HepG2 (cell line): Measurements from ENCODE around the gene F7. TPM values are rescaled to one million over a fixed set of nuclear protein-coding genes. Genes with fewer than 3 reads are reported as not detected.

Experiments used
- ATAC-seq: fragments of 200-7000 bp; cut with Tn5 transposase; 3 replicates; pipeline ENCODE4 v1.9.1; 2020; ENCODE audit warnings: mild to moderate bottlenecking, moderate library complexity
- BruUV-seq: library from RNA; stranded (reverse); fragments of 400-500 nt; replicated peaks from 2 replicates; lab custom pipeline; 2021; lab: Mats Ljungman, UMichigan
- CTCF ChIA-PET: fragments of 300-600 bp; formaldehyde crosslinking; extraction: SDS; loops from one replicate; lab custom pipeline; 2021; ENCODE audit warnings: low total read pairs, inconsistent platforms, low intra/inter-chr PET ratio; lab: Yijun Ruan, JAX
- POLR2A ChIA-PET: fragments of 350-600 bp; sonication (Branson Sonifier 250); formaldehyde crosslinking; loops from one replicate; lab custom pipeline; 2020; ENCODE audit warnings: antibody characterized with exemption, inconsistent platforms; lab: Yijun Ruan, JAX
- DNase-seq: peaks from one replicate; pipeline ENCODE4 v3.0.0-alpha.2; 2015; ENCODE audit warnings: low spot score
- FAIRE-seq: peaks from 3 replicates; lab custom pipeline; 2011; peaks lifted over from hg19 to GRCh38; lab: Jason Lieb, UNC
- H2AFZ ChIP-seq: one replicate; pipeline ENCODE4 v1.6.1; 2011; ENCODE audit warnings: low read length, inconsistent platforms
- H3K27ac ChIP-seq: fragments of 300-600 bp; 3 replicates; pipeline ENCODE4 v1.8.0; 2011; ENCODE audit warnings: mixed run types, mild to moderate bottlenecking, mixed read lengths, low read length, inconsistent platforms; ENCODE audit not compliant: insufficient read depth; ENCODE audit errors: extremely low read length
- H3K27me3 ChIP-seq, 2 experiments: fragments of 200-600 bp in 1 of 2; 2 replicates in 1 of 2; 3 replicates in 1 of 2; pipeline versions ENCODE4 v1.6.0 to v1.8.0; 2011; ENCODE audit warnings: low read length in 2 of 2, mild to moderate bottlenecking in 2 of 2, moderate library complexity in 2 of 2, inconsistent platforms in 1 of 2; ENCODE audit not compliant: insufficient read depth in 2 of 2, control insufficient read depth in 1 of 2
- H3K36me3 ChIP-seq, 2 experiments: fragments of 200-600 bp in 1 of 2; replicated peaks in 1 of 2; 2 replicates in 1 of 2; 3 replicates in 1 of 2; pipeline versions ENCODE4 v1.5.1 to v1.8.0; 2011; ENCODE audit warnings: low read length in 2 of 2, inconsistent platforms in 1 of 2; ENCODE audit not compliant: insufficient read depth in 2 of 2, control insufficient read depth in 1 of 2
- H3K4me1 ChIP-seq: 2 replicates; pipeline ENCODE4 v1.5.1; 2012; ENCODE audit warnings: low read length, inconsistent platforms; ENCODE audit not compliant: insufficient read depth
- H3K4me2 ChIP-seq: 2 replicates; pipeline ENCODE4 v1.6.0; 2011; ENCODE audit warnings: low read depth, low read length, inconsistent platforms
- H3K4me3 ChIP-seq, 3 experiments: fragments of 200-600 bp in 1 of 3; sonication (generic), shearing (Covaris generic) in 1 of 3; replicated peaks in 1 of 3; 2 replicates each; pipeline ENCODE4 v1.5.1; 2011 to 2016; ENCODE audit warnings: low read length in 3 of 3, inconsistent platforms in 2 of 3, low read depth in 2 of 3, mild to moderate bottlenecking in 2 of 3, control low read depth in 1 of 3, mixed read lengths in 1 of 3; ENCODE audit not compliant: insufficient read depth in 1 of 3
- H3K79me2 ChIP-seq: one replicate; pipeline ENCODE4 v1.6.1; 2011; ENCODE audit warnings: low read length, inconsistent platforms; ENCODE audit not compliant: insufficient read depth
- H3K9ac ChIP-seq: 2 replicates; pipeline ENCODE4 v1.6.0; 2011; ENCODE audit warnings: mild to moderate bottlenecking, low read depth, low read length, inconsistent platforms; ENCODE audit not compliant: insufficient read depth
- H3K9me3 ChIP-seq: 2 replicates; pipeline ENCODE4 v1.5.1; 2012; ENCODE audit warnings: mild to moderate bottlenecking, low read length
- H4K20me1 ChIP-seq: 2 replicates; pipeline ENCODE4 v1.6.0; 2011; ENCODE audit warnings: inconsistent platforms, mild to moderate bottlenecking, low read length, moderate library complexity; ENCODE audit not compliant: insufficient read depth
- CREBL2 ChIP-seq: sonication (generic); formaldehyde crosslinking; IDR thresholded peaks from 2 replicates; pipeline ENCODE4 v1.8.1; 2023; ENCODE audit warnings: missing genetic modification reagents, mild to moderate bottlenecking, borderline replicate concordance
- HHEX ChIP-seq: IDR thresholded peaks from 2 replicates; pipeline ENCODE4 v1.6.1; 2016; ENCODE audit warnings: control low read depth
- HNRNPL ChIP-seq: fragments of 200-400 bp; formaldehyde crosslinking; IDR thresholded peaks from 2 replicates; pipeline ENCODE4 v1.6.1; 2017; ENCODE audit warnings: mild to moderate bottlenecking, low read depth, low read length
- LRRFIP1 ChIP-seq: sonication (generic); formaldehyde crosslinking; conservative IDR thresholded peaks from 2 replicates; pipeline ENCODE4 v1.4.0; 2020; ENCODE audit warnings: missing genetic modification reagents
- MNT ChIP-seq: fragments of 450-650 bp; IDR thresholded peaks from 2 replicates; pipeline ENCODE4 v1.6.1; 2016
- PHF8 ChIP-seq: sonication (generic); formaldehyde crosslinking; IDR thresholded peaks from 2 replicates; pipeline ENCODE4 v1.5.0; 2020; ENCODE audit warnings: missing genetic modification reagents
- ZFP41 ChIP-seq: sonication (generic); formaldehyde crosslinking; IDR thresholded peaks from 2 replicates; pipeline ENCODE4 v1.4.0; 2020; ENCODE audit warnings: mild to moderate bottlenecking, missing genetic modification reagents, borderline replicate concordance
- ZNF20 ChIP-seq: sonication (generic); formaldehyde crosslinking; IDR thresholded peaks from 2 replicates; pipeline ENCODE4 v1.4.0; 2020; ENCODE audit warnings: mild to moderate bottlenecking, moderate library complexity, missing genetic modification reagents
- ZNF496 ChIP-seq: sonication (generic); formaldehyde crosslinking; IDR thresholded peaks from 2 replicates; pipeline ENCODE4 v1.8.1; 2023; ENCODE audit warnings: mild to moderate bottlenecking, moderate library complexity, missing genetic modification reagents; ENCODE audit not compliant: insufficient replicate concordance
- ZNF567 ChIP-seq: sonication (generic); formaldehyde crosslinking; IDR thresholded peaks from 2 replicates; pipeline ENCODE4 v1.8.1; 2023; ENCODE audit warnings: mild to moderate bottlenecking, missing genetic modification reagents, borderline replicate concordance
- ZNF724P ChIP-seq: sonication (generic); formaldehyde crosslinking; IDR thresholded peaks from 2 replicates; pipeline ENCODE4 v1.8.0; 2022; ENCODE audit warnings: missing genetic modification reagents, borderline replicate concordance
- ZSCAN5A ChIP-seq: sonication (generic); formaldehyde crosslinking; IDR thresholded peaks from 2 replicates; pipeline ENCODE4 v1.8.0; 2022; ENCODE audit warnings: mild to moderate bottlenecking, missing genetic modification reagents, borderline replicate concordance
- WGBS: methylation state at CpG from one replicate; pipeline ENCODE4 v1.1.6; 2017; ENCODE audit warnings: low lambda C conversion rate; 5-methylcytosine and 5-hydroxymethylcytosine counted together
- in situ Hi-C: cut with HindIII; loops from 2 replicates; pipeline ENCODE4 v1.10.0; 2017; ENCODE audit warnings: low pct_unique_long_range_greater_than_20kb; ENCODE audit not compliant: extremely low pct_ligation_motif_present
- intact Hi-C: fragments of 100-400 bp; cut with micrococcal nuclease; formaldehyde crosslinking; loops from one replicate; pipeline ENCODE4 v1.10.0; 2022; ENCODE audit not compliant: unreplicated experiment
- polyA plus RNA-seq, 8 experiments: library from polyadenylated mRNA; depleted of rRNA in 3 of 8; stranded (reverse) in 7 of 8; unstranded in 1 of 8; fragments of >200 nt; fragmentation: Illumina TruSeq in 4 of 8; extraction: Trizol in 4 of 8; gene quantifications; 2 replicates each; pipeline versions ENCODE4 v1.2.1 to v1.2.3, GENCODE V29; 2011 to 2016; ENCODE audit warnings: low read depth in 4 of 8, missing spikeins in 1 of 8, mixed read lengths in 1 of 8; ENCODE audit not compliant: insufficient read depth in 1 of 8
- total RNA-seq, 5 experiments: library from RNA; depleted of rRNA; stranded (reverse); fragments of >200 nt; fragmentation: Illumina TruSeq; extraction: Trizol; gene quantifications; 2 replicates each; pipeline ENCODE4 v1.2.3, GENCODE V29; 2016; ENCODE audit warnings: low read depth in 1 of 5

The F7 gene
- total and polyA plus RNA-seq, 2 of the 13 experiments (the other 11 are each of a cell fraction or from before 2014, with no cell fraction given), result 12.6 to 26.5 TPM

- H3K79me2 ChIP-seq, result peaks cover 8% of the 10 kb centered on the region
- H3K9ac ChIP-seq, result no peak overlapping the region
- intact Hi-C loops (no loop called here), in situ Hi-C loops (no loop called here)
- H3K4me3 ChIP-seq, result no peak overlapping the region
- H3K9me3 ChIP-seq, result no peaks in the 10 kb centered on the region
- H3K27me3 ChIP-seq, result no peaks in the 10 kb centered on the region
- POLR2A ChIA-PET, result interaction anchor here (1.3 to 4.6 kb wide), 2 partner anchors 20 to 47 kb away, joined by 4 to 71 read pairs; partner anchors contain the start of gene F10
- no TSS peak for BruUV-seq
- H3K4me2 ChIP-seq, result peak overlapping the region; percentile 39; the same call in 1 of the 2 replicates
- no peak overlapping the region for H3K27ac ChIP-seq
- CTCF ChIA-PET, result no interaction called here
- H3K36me3 ChIP-seq, result no peaks in the 10 kb centered on the region
- ATAC-seq (no peak), FAIRE-seq (no peak), DNase-seq (no peak)
- peaks cover 39% of the 10 kb centered on the region for H3K4me1 ChIP-seq
- H2AFZ ChIP-seq, result no peak overlapping the region
- H4K20me1 ChIP-seq, result no peaks in the 10 kb centered on the region
- 75% methylated on average over 12 of the region's 12 CpGs for WGBS
- TF ChIP-seq MNT (peak; percentile 94), CREBL2 (CRISPR knock-in tag) (no peak), ZSCAN5A (CRISPR knock-in tag) (no peak)
- TF ChIP-seq, all 625 proteins: peak for 1
These were observed 2.9 kb upstream of the F7 start for GRCh38 chr13:113102727-113103126.

- Histone ChIP-seq H3K36me3 (no peaks in the 10 kb centered on the region), H3K27ac (no peak overlapping the region), H3K79me2 (peaks cover 8% of the 10 kb centered on the region), H2AFZ (no peak overlapping the region), H3K4me1 (peaks cover 39% of the 10 kb centered on the region), H3K27me3 (no peaks in the 10 kb centered on the region), H3K9me3 (no peaks in the 10 kb centered on the region), H3K4me2 (no peak overlapping the region), H4K20me1 (no peaks in the 10 kb centered on the region), H3K4me3 (no peak overlapping the region), H3K9ac (no peak overlapping the region)
- ATAC-seq (no peak), DNase-seq (no peak), FAIRE-seq (no peak)
- ChIA-PET POLR2A (interaction anchor here (4.6 kb wide), 1 partner anchor 19 kb away, joined by 71 read pairs; the partner anchor contains the start of gene F10), CTCF (no interaction called here)
- BruUV-seq, result no TSS peak
- intact Hi-C loops, result loop anchor here (2.0 kb wide), 1 partner anchor 19 kb away; the partner anchor contains the start of gene F10
- in situ Hi-C loops, result no loop called here
- 90% methylated on average over 2 of the region's 9 CpGs for WGBS
- TF ChIP-seq ZNF20 (no peak), ZFP41 (CRISPR knock-in tag) (no peak), PHF8 (CRISPR knock-in tag) (0 out of 2 replicates have a peak, but pooled peaks have one; percentile 8), ZNF567 (CRISPR knock-in tag) (no peak), ZNF496 (CRISPR knock-in tag) (no peak), LRRFIP1 (CRISPR knock-in tag) (no peak), HNRNPL (0 out of 2 replicates have a peak, but pooled peaks have one; percentile 41), HHEX (no peak), ZNF724P (CRISPR knock-in tag) (no peak)
These were observed 1.9 kb upstream of the F7 start for GRCh38 chr13:113103646-113104045.
